ENCODE data around the gene ZNF714. TPM values are rescaled to one million over a fixed set of nuclear protein-coding genes. Genes with fewer than 3 reads are reported as not detected.
"Not testable (repeated sequence)": the region's sequence is repeated elsewhere in the genome, so short reads cannot be mapped to it uniquely, and the experiment has no call there.

The ZNF714 gene
- total RNA-seq, 1 experiment from 2014 or later: 18.1 TPM

- DNase-seq (ENCODE audit: low read depth): no peak
Observed at GRCh38 chr19:21130097-21130775, 48.2 kb downstream of the ZNF714 start.

GRCh38 chr19:21133633-21134032 is 51.6 kb downstream of the ZNF714 start:
- DNase-seq (ENCODE audit: low read depth): no peak

- no peak for DNase-seq (ENCODE audit: low read depth)
Observed at GRCh38 chr19:21134934-21135366, 52.9 kb downstream of the ZNF714 start.

- no peak for DNase-seq (ENCODE audit: low read depth)
Observed at GRCh38 chr19:21135433-21135832, 53.4 kb downstream of the ZNF714 start.

- no peak for DNase-seq (ENCODE audit: low read depth)
Observed at GRCh38 chr19:21138130-21138529, 56.1 kb downstream of the ZNF714 start.

- DNase-seq (ENCODE audit: low read depth): not testable (repeated sequence)
Observed at GRCh38 chr19:21141006-21141405, 59.0 kb downstream of the ZNF714 start.

GRCh38 chr19:21141787-21142464 is 59.9 kb downstream of the ZNF714 start, which contains the start of gene ZNF431:
ZNF431 (plus strand) TSS chr19:21142040; CDS start chr19:21142184, 144 bp downstream.
- DNase-seq (ENCODE audit: low read depth): peak; percentile 97

GRCh38 chr19:21143428-21143827 is 61.4 kb downstream of the ZNF714 start:
- DNase-seq (ENCODE audit: low read depth): no peak

- no peak for DNase-seq (ENCODE audit: low read depth)
Observed at GRCh38 chr19:21143854-21144253, 61.9 kb downstream of the ZNF714 start.

GRCh38 chr19:21147540-21147939 is 65.5 kb downstream of the ZNF714 start:
- no peak for DNase-seq (ENCODE audit: low read depth)

- no peak for DNase-seq (ENCODE audit: low read depth)
Observed at GRCh38 chr19:21148681-21149080, 66.7 kb downstream of the ZNF714 start.

- DNase-seq (ENCODE audit: low read depth): no peak
Observed at GRCh38 chr19:21149877-21150276, 67.9 kb downstream of the ZNF714 start.

- no peak for DNase-seq (ENCODE audit: low read depth)
Observed at GRCh38 chr19:21151460-21151859, 69.5 kb downstream of the ZNF714 start.

- DNase-seq (ENCODE audit: low read depth): no peak
Observed at GRCh38 chr19:21158523-21159135, 76.6 kb downstream of the ZNF714 start.

GRCh38 chr19:21164541-21164940 is 82.5 kb downstream of the ZNF714 start:
- DNase-seq (ENCODE audit: low read depth): no peak

- DNase-seq (ENCODE audit: low read depth): no peak
Observed at GRCh38 chr19:21166436-21166835, 84.4 kb downstream of the ZNF714 start.

Other genes starting within 250 kb of the ZNF714 start
- 18.1 and 21.8 TPM in 2 replicates for gene ZNF85, start 159.0 kb upstream of the ZNF714 start, total RNA-seq (2014; rRNA removed; shearing (Covaris generic))
- gene ZNF430, start 61.5 kb upstream of the ZNF714 start, total RNA-seq (2014; rRNA removed; shearing (Covaris generic)): 10.7 and 15.7 TPM in 2 replicates
- 1.7 and 3.8 TPM in 2 replicates for gene ZNF431, start 59.8 kb downstream of the ZNF714 start, total RNA-seq (2014; rRNA removed; shearing (Covaris generic))
- 3.9 and 5.3 TPM in 2 replicates for gene ZNF708, start 247.2 kb downstream of the ZNF714 start, total RNA-seq (2014; rRNA removed; shearing (Covaris generic))

Data from Daoy (cell line).